MCF 10A (cell line): Measurements from ENCODE around the gene PSMB3. TPM values are rescaled to one million over a fixed set of nuclear protein-coding genes. Genes with fewer than 3 reads are reported as not detected.

Experiments
- BruUV-seq: library from RNA; stranded (reverse); fragments of 400-500 nt; replicated peaks from 2 replicates; lab custom pipeline; 2021; lab: Mats Ljungman, UMichigan
- CTCF ChIA-PET: fragments of 300-600 bp; sonication (Branson Sonifier 250); formaldehyde crosslinking; extraction: SDS; loops from one replicate; lab custom pipeline; 2021; ENCODE audit warnings: antibody characterized with exemption, inconsistent platforms; lab: Yijun Ruan, JAX
- POLR2A ChIA-PET: fragments of 300-600, 350-650 bp; sonication (Branson Sonifier 250); formaldehyde crosslinking; extraction: SDS; loops from one replicate; lab custom pipeline; 2020; ENCODE audit warnings: antibody characterized with exemption, inconsistent platforms; lab: Yijun Ruan, JAX
- DNase-seq: peaks from one replicate; pipeline ENCODE4 v3.0.0-alpha.2; 2018; ENCODE audit not compliant: unreplicated experiment
- H3K27ac Mint-ChIP-seq: one replicate; pipeline ENCODE4 v1.8.0; 2022; ENCODE audit warnings: mild to moderate bottlenecking, low read depth, mixed read lengths; ENCODE audit not compliant: unreplicated experiment
- H3K27me3 Mint-ChIP-seq: one replicate; pipeline ENCODE4 v1.8.0; 2022; ENCODE audit warnings: mixed read lengths; ENCODE audit not compliant: insufficient read depth, unreplicated experiment
- H3K36me3 Mint-ChIP-seq: one replicate; pipeline ENCODE4 v1.8.0; 2022; ENCODE audit warnings: mild to moderate bottlenecking, moderate library complexity, mixed read lengths; ENCODE audit not compliant: insufficient read depth, unreplicated experiment
- H3K4me1 Mint-ChIP-seq: one replicate; pipeline ENCODE4 v1.8.0; 2022; ENCODE audit warnings: mixed read lengths; ENCODE audit not compliant: insufficient read depth, unreplicated experiment
- H3K4me3 Mint-ChIP-seq: one replicate; pipeline ENCODE4 v1.8.0; 2022; ENCODE audit warnings: mild to moderate bottlenecking, moderate library complexity, mixed read lengths; ENCODE audit not compliant: unreplicated experiment
- H3K9me3 Mint-ChIP-seq: one replicate; pipeline ENCODE4 v1.8.0; 2022; ENCODE audit warnings: mixed read lengths; ENCODE audit not compliant: unreplicated experiment
- intact Hi-C: fragments of 100-400 bp; cut with micrococcal nuclease; formaldehyde crosslinking; loops from 2 replicates; pipeline ENCODE4 v1.14.1; 2022
- total RNA-seq: library from RNA; stranded (reverse); gene quantifications from 2 replicates; pipeline ENCODE4 v1.2.3, GENCODE V29; 2022
- TF ChIP-seq, protein P1 (sequence below): fragments of 200-600 bp; IDR thresholded peaks from one replicate; pipeline ENCODE4 v1.8.0; 2022; ENCODE audit warnings: antibody characterized with exemption, mild to moderate bottlenecking; ENCODE audit not compliant: unreplicated experiment

The PSMB3 gene
- total RNA-seq, 1 experiment from 2014 or later: 145 TPM

DNA sequence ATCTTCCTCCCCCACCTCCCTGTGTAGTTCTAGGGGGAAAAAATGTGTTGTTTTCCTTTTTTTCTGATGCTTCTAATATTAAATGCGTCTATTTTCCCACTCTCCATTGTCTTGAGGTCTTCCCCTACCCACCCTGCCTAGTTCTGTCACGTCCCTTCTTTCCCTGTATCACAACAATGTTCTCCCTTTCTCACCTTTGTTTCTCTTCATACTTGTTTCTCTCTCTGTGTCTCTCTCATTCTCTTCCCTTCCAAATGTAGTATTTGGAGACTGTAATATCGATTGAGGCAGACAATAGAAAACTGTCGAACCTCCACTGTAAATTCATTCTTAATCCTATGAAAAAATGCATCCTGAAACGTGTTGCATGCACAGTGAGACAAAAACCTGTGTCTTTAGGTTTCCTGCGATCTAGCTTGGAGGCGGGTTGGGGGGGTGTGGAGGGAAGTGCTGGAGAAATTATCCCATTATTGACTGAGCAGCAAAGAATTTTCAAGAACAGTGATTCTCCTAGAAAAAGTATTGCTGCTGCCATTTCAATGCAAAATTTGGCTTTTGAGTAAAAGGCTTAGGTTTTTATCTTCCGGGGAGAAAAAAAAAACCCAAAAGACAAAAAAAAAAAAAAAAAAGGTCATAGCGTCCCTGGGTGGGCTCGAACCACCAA lies 1.3 kb upstream of the PSMB3 start:
- H3K27me3 Mint-ChIP-seq: no peaks in the 10 kb centered on the region
- no peaks in the 10 kb centered on the region for H3K9me3 Mint-ChIP-seq
- H3K36me3 Mint-ChIP-seq: peaks cover 48% of the 10 kb centered on the region
- peak overlapping the region; percentile 96 for H3K4me3 Mint-ChIP-seq
- POLR2A ChIA-PET: interaction anchor here (0.7 to 4.4 kb wide), 18 partner anchors 8 to 449 kb away, joined by 3 to 46 read pairs (median 6); partner anchors contain the start of genes CISD3, CWC25, LASP1 and MLLT6
- H3K4me1 Mint-ChIP-seq: peaks cover 35% of the 10 kb centered on the region
- TF ChIP-seq, protein P1, sequence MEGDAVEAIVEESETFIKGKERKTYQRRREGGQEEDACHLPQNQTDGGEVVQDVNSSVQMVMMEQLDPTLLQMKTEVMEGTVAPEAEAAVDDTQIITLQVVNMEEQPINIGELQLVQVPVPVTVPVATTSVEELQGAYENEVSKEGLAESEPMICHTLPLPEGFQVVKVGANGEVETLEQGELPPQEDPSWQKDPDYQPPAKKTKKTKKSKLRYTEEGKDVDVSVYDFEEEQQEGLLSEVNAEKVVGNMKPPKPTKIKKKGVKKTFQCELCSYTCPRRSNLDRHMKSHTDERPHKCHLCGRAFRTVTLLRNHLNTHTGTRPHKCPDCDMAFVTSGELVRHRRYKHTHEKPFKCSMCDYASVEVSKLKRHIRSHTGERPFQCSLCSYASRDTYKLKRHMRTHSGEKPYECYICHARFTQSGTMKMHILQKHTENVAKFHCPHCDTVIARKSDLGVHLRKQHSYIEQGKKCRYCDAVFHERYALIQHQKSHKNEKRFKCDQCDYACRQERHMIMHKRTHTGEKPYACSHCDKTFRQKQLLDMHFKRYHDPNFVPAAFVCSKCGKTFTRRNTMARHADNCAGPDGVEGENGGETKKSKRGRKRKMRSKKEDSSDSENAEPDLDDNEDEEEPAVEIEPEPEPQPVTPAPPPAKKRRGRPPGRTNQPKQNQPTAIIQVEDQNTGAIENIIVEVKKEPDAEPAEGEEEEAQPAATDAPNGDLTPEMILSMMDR: no peak
- CTCF ChIA-PET: interaction anchor here (0.6 kb wide), 1 partner anchor 93 kb away, joined by 3 read pairs; no protein-coding TSS in a partner anchor
- intact Hi-C loops: loop anchor here (10.0 kb wide), 1 partner anchor 46 kb away; the partner anchor contains the start of gene MLLT6
- DNase-seq: peak; percentile 35
- H3K27ac Mint-ChIP-seq: peak overlapping the region; percentile 98
- BruUV-seq: no TSS peak

DNA sequence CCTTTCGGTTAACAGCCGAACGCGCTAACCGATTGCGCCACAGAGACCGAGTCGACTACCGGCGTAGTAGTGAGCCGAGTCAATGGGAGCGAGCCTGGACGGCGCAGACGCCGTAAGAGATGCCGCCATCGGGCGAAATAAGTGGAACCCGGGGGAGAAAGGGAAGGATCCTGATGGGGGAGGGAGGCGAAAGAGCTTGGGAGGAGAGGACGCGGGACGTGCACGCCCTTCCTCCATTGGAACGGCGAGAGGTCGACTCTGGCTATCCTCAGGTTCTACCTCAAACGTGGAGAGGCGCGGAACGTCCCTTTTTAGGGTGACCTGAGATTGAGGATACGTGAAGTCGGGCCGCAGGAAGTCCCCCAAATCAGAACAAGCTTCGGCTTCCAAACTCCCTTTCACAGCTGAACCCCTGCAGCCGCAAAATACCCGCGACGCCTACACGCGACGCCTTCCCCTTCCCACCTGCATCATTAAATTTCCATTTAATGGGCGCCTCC lies 683 bp upstream of the PSMB3 start:
- Mint-ChIP-seq H3K4me1 (peaks cover 29% of the 10 kb centered on the region), H3K4me3 (peak overlapping the region; percentile 96), H3K36me3 (peaks cover 54% of the 10 kb centered on the region), H3K9me3 (no peaks in the 10 kb centered on the region), H3K27me3 (no peaks in the 10 kb centered on the region), H3K27ac (peak overlapping the region; percentile 98)
- TF ChIP-seq, protein P1: no peak
- POLR2A ChIA-PET: interaction anchor here (0.6 to 4.4 kb wide), 27 partner anchors 8 to 710 kb away, joined by 3 to 46 read pairs (median 4); partner anchors contain the start of genes CDK12, CISD3, CWC25 and LASP1
- DNase-seq: peak; percentile 84
- BruUV-seq: TSS peak; percentile 85
- intact Hi-C loops: loop anchor here (10.0 kb wide), 1 partner anchor 47 kb away; the partner anchor contains the start of gene MLLT6
- CTCF ChIA-PET: interaction anchor here (0.6 kb wide), 1 partner anchor 430 kb away, joined by 4 read pairs; no protein-coding TSS in a partner anchor

DNA sequence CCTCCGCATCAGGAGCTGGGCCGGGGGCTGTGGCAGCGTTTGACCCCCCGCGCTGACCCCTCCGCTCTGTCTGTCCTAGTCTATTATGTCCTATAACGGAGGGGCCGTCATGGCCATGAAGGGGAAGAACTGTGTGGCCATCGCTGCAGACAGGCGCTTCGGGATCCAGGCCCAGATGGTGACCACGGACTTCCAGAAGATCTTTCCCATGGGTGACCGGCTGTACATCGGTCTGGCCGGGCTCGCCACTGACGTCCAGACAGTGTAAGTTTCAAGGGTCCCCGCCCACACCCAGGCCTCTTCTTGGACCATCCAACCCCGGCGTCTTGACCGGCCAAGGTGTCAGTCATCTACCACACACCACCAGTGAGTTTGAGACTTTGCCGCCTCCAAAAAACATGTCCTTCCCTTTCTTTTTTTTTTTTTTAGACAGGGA lies 548 bp downstream of the PSMB3 start:
- ChIA-PET POLR2A (interaction anchor here (0.6 to 3.5 kb wide), 10 partner anchors 11 to 100 kb away, joined by 3 to 34 read pairs (median 7); partner anchors contain the start of genes CWC25, MLLT6, PIP4K2B and RPL23), CTCF (interaction anchor here (0.6 to 1.6 kb wide), 3 partner anchors 17 to 113 kb away, joined by 3 to 4 read pairs (median 3); no protein-coding TSS in a partner anchor)
- peak overlapping the region; percentile 96 for H3K4me3 Mint-ChIP-seq
- intact Hi-C loops: loop anchor here (10.0 kb wide), 1 partner anchor 48 kb away; the partner anchor contains the start of gene MLLT6
- no peak for DNase-seq
- peaks cover 28% of the 10 kb centered on the region for H3K4me1 Mint-ChIP-seq
- H3K27ac Mint-ChIP-seq: peak overlapping the region; percentile 98
- no peaks in the 10 kb centered on the region for H3K27me3 Mint-ChIP-seq
- peaks cover 66% of the 10 kb centered on the region for H3K36me3 Mint-ChIP-seq
- BruUV-seq: TSS peak; percentile 72
- no peaks in the 10 kb centered on the region for H3K9me3 Mint-ChIP-seq
- TF ChIP-seq, protein P1: no peak

DNA sequence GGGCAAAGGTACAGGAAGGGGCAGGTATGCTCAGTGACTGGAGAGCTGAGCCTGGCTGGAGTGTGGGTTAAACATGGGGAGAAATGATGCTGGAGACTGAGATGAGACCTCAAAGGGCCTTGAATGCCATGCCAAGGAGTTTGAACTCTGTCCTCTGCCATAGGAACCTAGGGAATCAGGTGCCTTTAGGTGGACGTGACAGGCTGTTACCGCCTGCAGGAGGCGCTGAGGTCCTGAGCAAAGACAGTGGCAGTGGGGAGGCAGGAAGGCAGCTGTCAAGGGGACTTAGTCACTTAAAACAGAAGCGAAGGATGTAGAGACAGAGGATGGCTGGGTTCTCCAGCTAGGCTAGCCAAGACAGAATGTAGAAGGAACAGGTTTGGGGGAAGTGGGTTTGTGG lies 9.1 kb downstream of the PSMB3 start:
- Mint-ChIP-seq H3K27ac (no peak overlapping the region), H3K27me3 (no peaks in the 10 kb centered on the region), H3K4me3 (no peak overlapping the region), H3K9me3 (no peaks in the 10 kb centered on the region), H3K4me1 (peaks cover 4% of the 10 kb centered on the region), H3K36me3 (peaks cover 99% of the 10 kb centered on the region)
- CTCF ChIA-PET: interaction anchor here (0.6 to 1.6 kb wide), 3 partner anchors 27 to 325 kb away, joined by 3 to 5 read pairs (median 4); partner anchors contain the start of gene PIP4K2B
- no TSS peak for BruUV-seq
- TF ChIP-seq, protein P1: no peak
- intact Hi-C loops: no loop called here
- POLR2A ChIA-PET: interaction anchor here (2.7 kb wide), 1 partner anchor 10 kb away, joined by 10 read pairs; the partner anchor contains the start of gene PSMB3
- peak; percentile 32 for DNase-seq
